HPDE6-E6E7 (cell line): ENCODE data around the gene MYRIP.
"Not testable (repeated sequence)": the region's sequence is repeated elsewhere in the genome, so short reads cannot be mapped to it uniquely, and the experiment has no call there.

Source experiments
- DNase-seq: peaks from one replicate; pipeline ENCODE4 v3.0.0; 2011; ENCODE audit warnings: missing footprints; ENCODE audit errors: extremely low spot score

The MYRIP gene

GRCh38 chr3:40037582-40037981, 228.2 kb downstream of the MYRIP start:
- no peak for DNase-seq

GRCh38 chr3:40042752-40043443, 233.5 kb downstream of the MYRIP start:
- DNase-seq, result no peak

DNA sequence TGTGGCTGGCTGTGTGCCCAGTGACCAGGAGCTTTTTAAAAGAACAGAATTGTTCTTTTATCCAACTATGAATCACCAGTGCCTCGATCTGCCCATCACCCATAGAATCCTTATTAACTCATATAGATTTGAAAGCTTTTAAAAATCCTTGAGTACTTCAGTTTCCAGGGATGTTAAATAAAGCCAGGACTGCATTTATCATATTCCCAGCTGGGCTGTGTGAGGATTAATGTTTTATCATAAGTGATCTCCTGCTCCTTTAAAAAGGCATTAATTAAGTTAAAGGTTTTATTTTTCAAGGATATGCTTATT, 234.0 kb downstream of the MYRIP start:
- DNase-seq, result no peak

GRCh38 chr3:40044487-40044886, 235.1 kb downstream of the MYRIP start:
- peak; percentile 6 for DNase-seq

DNA sequence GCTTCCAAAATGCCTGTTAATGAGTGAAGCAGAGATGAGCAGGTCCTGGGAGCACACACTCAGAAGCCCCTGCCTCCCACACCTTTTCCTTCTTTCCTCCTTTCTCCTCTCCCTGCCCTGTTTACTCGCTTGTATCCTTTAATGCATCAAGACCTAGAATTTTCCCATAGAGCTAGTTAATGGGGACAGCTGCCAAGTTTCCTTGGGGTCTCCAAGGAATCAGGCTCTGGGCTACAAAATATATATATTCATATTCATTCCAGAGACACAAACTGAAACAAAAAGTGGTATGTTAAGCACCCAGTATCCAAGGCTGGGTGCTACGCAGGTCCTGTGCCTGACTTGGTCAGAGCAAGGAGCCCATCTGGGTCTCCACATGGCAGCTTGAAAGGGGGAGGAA, 235.6 kb downstream of the MYRIP start:
- no peak for DNase-seq

DNA sequence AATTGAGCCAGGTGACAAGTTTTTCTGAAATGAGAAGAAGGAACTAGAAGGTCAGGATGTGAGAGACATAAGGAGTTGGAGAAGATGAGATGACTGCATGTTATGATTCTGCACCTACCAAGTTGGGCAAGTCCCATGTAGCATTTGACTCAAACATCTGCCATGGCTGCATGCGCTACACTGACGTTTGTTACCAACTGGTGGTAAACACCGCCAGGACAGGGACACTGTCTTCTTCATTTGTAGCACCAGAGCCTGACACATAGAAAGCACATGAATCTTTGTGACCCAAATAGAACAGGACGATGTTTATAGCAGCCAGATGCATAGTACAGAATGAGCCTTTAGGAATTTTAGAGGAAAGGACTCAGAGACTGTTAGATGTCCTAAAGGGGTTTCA, 236.7 kb downstream of the MYRIP start:
- DNase-seq, result no peak

DNA sequence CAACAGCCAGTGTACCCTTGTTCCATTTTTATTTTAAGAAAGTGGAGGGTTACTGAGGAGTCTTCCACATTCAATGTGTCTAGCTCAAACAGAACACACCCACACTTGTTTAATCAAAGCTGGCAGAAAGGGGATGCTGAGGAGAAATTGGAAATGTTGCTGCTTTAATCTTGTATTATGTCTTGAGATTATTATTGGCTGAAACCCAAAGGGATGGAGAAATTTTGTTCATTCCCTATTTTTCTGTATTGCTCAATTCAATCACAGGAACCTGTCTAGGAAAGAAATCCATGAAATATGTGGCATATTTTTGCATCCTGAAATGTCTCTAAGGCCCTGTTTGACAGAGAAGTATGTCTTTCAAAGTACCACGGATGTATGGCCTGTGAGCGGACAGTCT, 238.0 kb downstream of the MYRIP start:
- no peak for DNase-seq

DNA sequence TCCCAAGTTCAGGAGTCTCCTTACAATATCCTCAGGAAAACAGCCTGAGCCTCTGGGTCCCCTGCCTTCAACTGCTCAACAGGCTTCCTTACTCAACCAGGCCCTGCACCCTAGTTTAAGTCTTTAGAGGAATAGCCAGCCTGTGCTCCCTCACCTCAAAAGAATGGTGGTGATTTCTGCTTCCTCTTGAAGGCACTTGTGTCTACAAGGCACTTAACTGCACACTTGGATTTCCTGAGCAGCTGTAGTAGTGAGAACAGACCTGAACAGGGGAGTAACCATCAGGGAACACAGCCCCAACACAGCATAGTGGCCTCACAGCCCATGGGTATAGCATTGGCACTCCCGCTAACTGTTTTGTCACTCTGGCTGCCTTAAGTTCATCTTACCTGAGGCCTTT, 244.3 kb downstream of the MYRIP start:
- no peak for DNase-seq

- no peak for DNase-seq
These were observed 245.3 kb downstream of the MYRIP start for GRCh38 chr3:40054568-40055222.

GRCh38 chr3:40055361-40055760, 246.0 kb downstream of the MYRIP start:
- DNase-seq, result no peak

DNA sequence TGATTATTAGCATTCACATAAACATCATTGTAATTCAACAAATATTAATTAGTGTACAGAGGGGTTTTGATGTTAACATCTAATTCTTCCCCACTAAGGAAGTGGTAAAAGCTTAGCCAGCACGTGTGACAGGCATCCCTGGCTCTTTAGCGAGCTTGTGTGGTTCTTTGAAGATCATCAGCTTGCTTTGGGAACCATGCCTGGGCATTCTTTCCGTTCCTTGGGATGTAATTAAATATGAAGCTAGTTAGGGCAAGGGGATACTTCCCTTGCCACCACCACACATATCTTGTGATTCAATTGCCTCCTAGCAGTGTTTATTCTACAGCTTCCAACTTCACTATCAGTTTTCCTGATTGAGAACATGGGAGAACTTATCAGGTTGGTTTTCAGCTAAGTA, 246.5 kb downstream of the MYRIP start:
- DNase-seq, result no peak

- DNase-seq, result no peak
These were observed 247.7 kb downstream of the MYRIP start for GRCh38 chr3:40057077-40057476.

GRCh38 chr3:40057786-40058185, 248.4 kb downstream of the MYRIP start:
- no peak for DNase-seq

DNA sequence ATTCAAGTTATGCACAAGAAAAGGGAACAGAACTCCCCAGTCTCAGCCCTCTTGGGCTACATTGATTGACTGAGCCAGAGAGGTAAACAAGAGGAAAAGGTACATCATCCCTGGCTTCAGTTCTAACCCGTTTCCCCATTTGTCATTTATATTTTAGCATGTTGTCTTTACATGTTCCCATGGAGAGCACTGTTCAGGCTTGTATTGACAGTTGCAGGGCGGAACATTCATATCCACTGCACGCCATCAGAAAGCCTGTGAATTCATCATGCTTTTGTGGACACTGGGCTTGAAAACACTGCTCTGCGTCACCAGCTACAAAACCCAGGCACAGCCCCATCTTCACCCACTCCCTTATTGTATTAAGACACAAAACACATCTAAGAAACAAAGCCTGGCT, 259.2 kb downstream of the MYRIP start:
- DNase-seq, result no peak

DNA sequence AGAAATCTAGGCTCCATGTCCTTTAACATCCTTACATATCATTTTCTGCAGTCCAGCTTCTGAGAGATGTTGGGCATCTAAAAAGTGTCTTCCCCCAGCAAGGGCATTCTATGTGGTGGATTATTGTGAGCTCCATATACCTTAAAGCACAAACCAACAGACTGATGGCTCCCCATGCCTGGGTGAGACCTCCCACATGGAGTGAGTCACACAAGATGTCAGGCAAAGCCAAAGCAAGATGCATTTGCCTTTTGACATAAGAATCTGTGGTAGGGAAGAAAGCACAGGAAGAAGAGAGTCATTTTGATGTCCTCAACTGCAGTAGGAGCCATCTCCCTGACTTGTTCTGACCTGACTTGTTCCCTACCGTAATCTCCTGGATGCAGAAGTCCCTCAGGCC, 261.4 kb downstream of the MYRIP start:
- no peak for DNase-seq

DNA sequence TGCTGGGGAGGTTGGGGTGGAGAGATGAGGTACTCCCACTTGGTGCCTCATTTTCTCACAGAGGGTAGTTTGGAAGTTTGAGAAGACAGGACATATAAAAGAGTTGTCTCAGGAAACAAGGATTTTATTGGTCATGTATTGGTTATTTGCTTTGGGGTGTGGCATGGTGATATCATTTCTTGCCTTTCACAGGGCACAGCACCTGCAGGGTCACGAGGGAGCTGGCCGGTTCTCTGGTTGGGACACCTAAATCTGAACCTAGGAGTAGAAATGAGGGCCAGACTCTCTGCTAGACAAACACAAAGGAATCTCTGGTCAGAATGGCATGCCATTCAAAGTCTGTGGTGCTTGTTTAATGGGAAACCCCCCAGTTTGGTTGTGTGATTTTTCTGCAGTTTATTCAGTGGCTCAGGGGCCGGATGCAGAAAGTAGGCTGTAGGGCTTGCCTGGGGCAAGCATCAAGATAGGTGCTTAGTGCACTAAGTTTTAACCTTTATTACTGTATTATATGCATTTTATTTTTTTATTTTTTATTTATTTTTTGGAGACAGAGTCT, 262.4 kb downstream of the MYRIP start:
- no peak for DNase-seq

GRCh38 chr3:40073310-40074007, 264.1 kb downstream of the MYRIP start:
- DNase-seq, result no peak

- DNase-seq, result not testable (repeated sequence)
These were observed 267.7 kb downstream of the MYRIP start for GRCh38 chr3:40077139-40077538.

DNA sequence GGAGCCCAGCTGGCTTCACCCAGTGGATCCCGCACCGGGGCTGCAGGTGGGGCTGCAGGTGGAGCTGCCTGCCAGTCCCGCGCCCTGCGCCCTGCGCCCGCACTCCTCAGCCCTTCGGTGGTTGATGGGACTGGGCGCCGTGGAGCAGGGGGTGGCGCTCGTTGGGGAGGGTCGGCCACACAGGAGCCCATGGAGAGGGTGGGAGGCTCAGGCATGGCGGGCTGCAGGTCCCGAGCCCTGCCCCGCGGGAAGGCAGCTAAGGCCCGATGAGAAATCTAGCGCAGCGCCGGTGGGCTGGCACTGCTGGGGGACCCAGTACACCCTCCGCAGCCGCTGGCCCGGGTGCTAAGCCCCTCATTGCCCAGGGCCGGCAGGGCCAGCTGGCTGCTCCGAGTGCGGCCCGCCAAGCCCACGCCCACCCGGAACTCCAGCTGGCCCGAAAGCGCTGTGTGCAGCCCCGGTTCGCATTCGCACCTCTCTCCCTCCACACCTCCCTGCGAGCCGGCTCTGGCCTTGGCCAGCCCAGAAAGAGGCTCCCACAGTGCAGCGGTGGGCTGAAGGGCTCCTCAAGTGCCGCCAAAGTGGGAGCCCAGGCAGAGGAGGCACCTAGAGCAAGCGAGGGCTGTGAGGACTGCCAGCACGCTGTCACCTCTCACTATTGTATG, 268.6 kb downstream of the MYRIP start:
- not testable (repeated sequence) for DNase-seq

DNA sequence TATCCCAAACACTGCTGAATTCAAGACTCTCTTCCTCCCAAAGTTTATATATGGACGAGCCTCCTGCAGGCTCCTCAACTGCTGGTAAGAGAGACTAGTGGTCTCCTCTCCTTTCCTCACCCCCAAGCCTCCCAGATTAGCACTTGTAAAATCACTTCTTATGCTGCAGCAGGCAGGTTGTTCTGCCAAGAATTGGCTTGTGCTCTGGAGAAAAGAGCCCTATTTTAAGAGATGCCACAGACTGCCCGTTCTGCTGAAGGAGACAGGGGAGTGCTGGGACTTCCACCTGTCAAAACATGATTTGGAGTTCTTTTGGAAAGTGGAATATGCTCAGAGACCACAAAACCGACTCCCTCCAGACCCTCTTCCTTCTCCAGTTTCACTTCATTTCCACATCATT, 269.2 kb downstream of the MYRIP start:
- DNase-seq, result no peak

DNA sequence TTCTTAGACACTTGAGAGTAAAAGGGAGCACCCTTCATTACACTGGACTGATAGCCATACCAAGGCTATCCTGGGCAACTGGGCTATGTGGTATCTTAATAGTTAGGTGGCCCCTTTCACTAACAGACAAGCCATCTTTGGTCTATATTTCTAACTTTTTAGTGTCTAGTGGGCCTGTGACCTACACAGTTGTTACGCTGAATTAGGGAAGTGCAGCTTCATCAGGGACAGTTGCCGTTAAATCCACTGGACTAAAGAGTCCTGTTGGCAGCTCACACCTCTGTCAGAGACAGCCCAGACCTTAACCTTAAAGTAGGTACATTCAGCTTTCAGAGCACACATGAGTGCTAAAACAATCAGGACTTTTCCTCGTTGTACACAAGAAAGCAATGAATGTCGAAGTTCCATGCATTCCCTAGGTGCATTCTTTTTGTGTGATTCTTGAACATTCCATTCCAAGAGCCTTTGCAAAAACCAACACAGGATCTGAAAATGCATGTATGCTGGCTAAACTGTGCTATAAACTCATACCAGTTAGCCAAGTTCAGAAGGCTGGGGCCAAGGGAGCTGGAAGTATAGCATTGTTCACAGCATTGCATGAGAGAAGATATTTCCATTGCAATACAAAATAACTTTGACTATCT, 269.9 kb downstream of the MYRIP start:
- no peak for DNase-seq

GRCh38 chr3:40079847-40080240, 270.4 kb downstream of the MYRIP start:
- DNase-seq, result no peak
